ENCODE data around the gene ACOX3.

The ACOX3 gene

GRCh38 chr4:8472158-8472688 lies 31.7 kb upstream of the ACOX3 start:
- Mint-ChIP-seq H3K4me1 (no peaks in the 10 kb centered on the region), H3K4me3 (no peak overlapping the region), H3K27me3 (no peaks in the 10 kb centered on the region), H3K27ac (peak overlapping the region; percentile 33 to 73), H3K9me3 (no peaks in the 10 kb centered on the region)
- DNase-seq (no peak), ATAC-seq (no peak)

- DNase-seq (no peak), ATAC-seq (no peak)
- Mint-ChIP-seq H3K4me1 (no peaks in the 10 kb centered on the region), H3K4me3 (no peak overlapping the region), H3K27me3 (no peaks in the 10 kb centered on the region), H3K9me3 (no peaks in the 10 kb centered on the region), H3K27ac (no peak overlapping the region)
Measured at GRCh38 chr4:8471211-8471875, 30.8 kb upstream of the ACOX3 start.

GRCh38 chr4:8470451-8471024 lies 30.0 kb upstream of the ACOX3 start:
- H3K4me1 Mint-ChIP-seq = no peaks in the 10 kb centered on the region
- no peaks in the 10 kb centered on the region for H3K9me3 Mint-ChIP-seq
- DNase-seq (no peak), ATAC-seq (no peak)
- no peak overlapping the region for H3K4me3 Mint-ChIP-seq
- no peak overlapping the region for H3K27ac Mint-ChIP-seq
- H3K27me3 Mint-ChIP-seq = no peaks in the 10 kb centered on the region

- ATAC-seq (no peak), DNase-seq (no peak)
- H3K4me1 Mint-ChIP-seq = no peaks in the 10 kb centered on the region
- no peak overlapping the region for H3K4me3 Mint-ChIP-seq
- no peaks in the 10 kb centered on the region for H3K9me3 Mint-ChIP-seq
- H3K27me3 Mint-ChIP-seq = no peaks in the 10 kb centered on the region
- no peak overlapping the region for H3K27ac Mint-ChIP-seq
Measured at GRCh38 chr4:8469550-8469949, 29.0 kb upstream of the ACOX3 start.

GRCh38 chr4:8468746-8469535 lies 28.4 kb upstream of the ACOX3 start:
- no peak overlapping the region for H3K4me3 Mint-ChIP-seq
- DNase-seq (peak; percentile 37 to 40), ATAC-seq (peak; percentile 73)
- no peaks in the 10 kb centered on the region for H3K4me1 Mint-ChIP-seq
- no peaks in the 10 kb centered on the region for H3K9me3 Mint-ChIP-seq
- no peak overlapping the region for H3K27ac Mint-ChIP-seq
- H3K27me3 Mint-ChIP-seq = no peaks in the 10 kb centered on the region

GRCh38 chr4:8467016-8467415 lies 26.5 kb upstream of the ACOX3 start:
- no peaks in the 10 kb centered on the region for H3K9me3 Mint-ChIP-seq
- ATAC-seq (no peak), DNase-seq (no peak)
- peak overlapping the region in 1 of 2 donors; percentile 34 for H3K27ac Mint-ChIP-seq
- no peaks in the 10 kb centered on the region for H3K4me1 Mint-ChIP-seq
- no peak overlapping the region for H3K4me3 Mint-ChIP-seq
- no peaks in the 10 kb centered on the region for H3K27me3 Mint-ChIP-seq

GRCh38 chr4:8465615-8466611 lies 25.4 kb upstream of the ACOX3 start:
- Mint-ChIP-seq H3K4me1 (no peaks in the 10 kb centered on the region), H3K27me3 (no peaks in the 10 kb centered on the region), H3K27ac (peak overlapping the region; percentile 7 to 63), H3K9me3 (no peaks in the 10 kb centered on the region), H3K4me3 (no peak overlapping the region)
- ATAC-seq = no peak
- no peak for DNase-seq

- no peak overlapping the region for H3K27ac Mint-ChIP-seq
- H3K4me1 Mint-ChIP-seq = no peaks in the 10 kb centered on the region
- ATAC-seq = no peak
- H3K27me3 Mint-ChIP-seq = no peaks in the 10 kb centered on the region
- H3K9me3 Mint-ChIP-seq = no peaks in the 10 kb centered on the region
- H3K4me3 Mint-ChIP-seq = no peak overlapping the region
- no peak for DNase-seq
Measured at GRCh38 chr4:8464381-8464780, 23.9 kb upstream of the ACOX3 start.

GRCh38 chr4:8463811-8464210 lies 23.3 kb upstream of the ACOX3 start:
- Mint-ChIP-seq H3K4me1 (no peaks in the 10 kb centered on the region), H3K4me3 (no peak overlapping the region), H3K27ac (no peak overlapping the region), H3K27me3 (no peaks in the 10 kb centered on the region), H3K9me3 (no peaks in the 10 kb centered on the region)
- no peak for DNase-seq
- ATAC-seq = no peak

- DNase-seq = no peak
- ATAC-seq = no peak
- no peaks in the 10 kb centered on the region for H3K27me3 Mint-ChIP-seq
- no peaks in the 10 kb centered on the region for H3K4me1 Mint-ChIP-seq
- no peak overlapping the region for H3K4me3 Mint-ChIP-seq
- H3K9me3 Mint-ChIP-seq = no peaks in the 10 kb centered on the region
- H3K27ac Mint-ChIP-seq = peak overlapping the region in 1 of 2 donors; percentile 33
Measured at GRCh38 chr4:8461616-8462015, 21.1 kb upstream of the ACOX3 start.

- Mint-ChIP-seq H3K4me3 (no peak overlapping the region), H3K4me1 (no peaks in the 10 kb centered on the region), H3K27me3 (no peaks in the 10 kb centered on the region), H3K9me3 (no peaks in the 10 kb centered on the region), H3K27ac (no peak overlapping the region)
- ATAC-seq (no peak), DNase-seq (no peak)
Measured at GRCh38 chr4:8461086-8461485, 20.6 kb upstream of the ACOX3 start.

- ATAC-seq = no peak
- H3K9me3 Mint-ChIP-seq = no peaks in the 10 kb centered on the region
- DNase-seq = no peak
- peak overlapping the region; percentile 73 to 85 for H3K27ac Mint-ChIP-seq
- no peak overlapping the region for H3K4me3 Mint-ChIP-seq
- H3K27me3 Mint-ChIP-seq = no peaks in the 10 kb centered on the region
- H3K4me1 Mint-ChIP-seq = no peaks in the 10 kb centered on the region
Measured at GRCh38 chr4:8459867-8460445, 19.4 kb upstream of the ACOX3 start.

GRCh38 chr4:8457646-8458252 lies 17.2 kb upstream of the ACOX3 start:
- ATAC-seq (no peak), DNase-seq (no peak)
- Mint-ChIP-seq H3K27me3 (no peaks in the 10 kb centered on the region), H3K27ac (no peak overlapping the region), H3K9me3 (no peaks in the 10 kb centered on the region), H3K4me1 (no peaks in the 10 kb centered on the region), H3K4me3 (no peak overlapping the region)

GRCh38 chr4:8453957-8454356 lies 13.4 kb upstream of the ACOX3 start:
- Mint-ChIP-seq H3K4me3 (no peak overlapping the region), H3K4me1 (no peaks in the 10 kb centered on the region), H3K27ac (no peak overlapping the region), H3K9me3 (no peaks in the 10 kb centered on the region), H3K27me3 (no peaks in the 10 kb centered on the region)
- DNase-seq (no peak), ATAC-seq (no peak)

Data from stimulated activated naive CD8-positive, alpha-beta T cell treated with anti-CD3 and anti-CD28 coated beads, Interleukin-15, amount 100 ng/mL, for 72 hours (primary cell).